ENCODE data around the gene KLHL17.
"Not testable (repeated sequence)": the region's sequence is repeated elsewhere in the genome, so short reads cannot be mapped to it uniquely, and the experiment has no call there.

The KLHL17 gene

DNA sequence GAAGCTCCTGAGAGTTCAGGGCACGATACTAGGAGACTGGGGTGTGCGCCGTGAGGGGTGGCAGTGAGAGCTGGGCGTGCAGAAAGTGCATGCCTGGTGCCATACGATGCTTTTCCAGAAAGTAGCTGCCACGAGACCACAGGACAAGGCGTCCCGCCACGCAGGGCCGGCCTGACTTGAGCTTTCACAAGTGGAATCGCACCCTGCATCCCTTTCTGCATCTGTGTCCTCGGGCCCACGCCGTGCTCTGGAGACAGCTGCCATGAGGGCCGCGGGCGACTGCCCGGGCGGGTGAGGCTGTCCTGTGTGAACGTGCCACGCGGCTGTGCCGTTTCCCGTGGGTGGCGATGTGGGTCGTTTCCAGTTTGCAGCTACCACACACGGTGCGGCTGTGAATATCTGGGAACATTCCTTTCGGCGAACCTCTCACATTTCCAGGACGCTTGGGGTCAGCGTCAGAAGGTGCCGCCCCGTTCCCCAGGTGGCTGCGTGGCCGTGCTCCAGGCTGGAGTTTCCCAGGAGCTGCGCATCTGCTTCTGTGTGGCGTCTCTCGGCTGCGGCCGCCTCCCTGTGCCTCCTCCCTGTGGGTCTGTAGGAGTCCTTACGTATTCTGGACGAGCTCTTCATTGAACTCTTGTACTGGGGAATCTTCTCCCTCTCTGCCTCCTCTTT lies 22.5 kb downstream of the KLHL17 start:
- no peak for DNase-seq

DNA sequence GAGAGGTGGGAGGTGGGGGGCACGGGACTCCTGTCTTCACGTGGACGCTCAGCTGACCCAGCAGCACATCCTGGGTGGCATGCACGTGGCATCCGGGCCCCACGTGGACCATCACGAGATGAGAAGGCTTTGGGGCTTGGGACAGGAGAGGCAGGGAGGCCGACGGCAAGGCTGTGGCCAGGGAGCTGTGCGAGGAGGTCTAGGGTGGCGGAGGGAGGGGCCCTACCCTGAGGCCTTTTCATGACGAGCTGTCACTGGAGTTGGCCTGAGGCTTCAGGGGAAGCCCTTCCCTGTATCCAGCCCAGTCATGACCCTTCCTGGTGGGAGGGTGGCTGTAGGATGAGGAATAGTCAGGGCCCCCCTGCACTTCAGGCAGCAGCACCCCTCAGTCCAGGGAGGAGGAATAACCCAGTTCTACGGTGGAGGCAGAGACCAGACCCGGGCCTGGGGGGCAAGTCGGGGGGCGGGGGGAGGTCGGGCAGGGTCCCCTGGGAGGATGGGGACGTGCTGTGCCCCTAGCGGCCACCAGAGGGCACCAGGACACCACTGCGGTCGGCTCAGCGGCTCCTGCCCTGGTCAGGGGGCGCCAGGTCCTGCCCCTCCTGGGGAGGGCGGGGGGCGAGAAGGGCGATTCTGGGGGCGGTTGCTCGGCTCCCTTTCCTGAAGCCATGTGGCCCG lies 23.6 kb downstream of the KLHL17 start:
- peak; percentile 61 for DNase-seq

GRCh38 chr1:984476-984814 lies 24.1 kb downstream of the KLHL17 start:
- no peak for DNase-seq

DNA sequence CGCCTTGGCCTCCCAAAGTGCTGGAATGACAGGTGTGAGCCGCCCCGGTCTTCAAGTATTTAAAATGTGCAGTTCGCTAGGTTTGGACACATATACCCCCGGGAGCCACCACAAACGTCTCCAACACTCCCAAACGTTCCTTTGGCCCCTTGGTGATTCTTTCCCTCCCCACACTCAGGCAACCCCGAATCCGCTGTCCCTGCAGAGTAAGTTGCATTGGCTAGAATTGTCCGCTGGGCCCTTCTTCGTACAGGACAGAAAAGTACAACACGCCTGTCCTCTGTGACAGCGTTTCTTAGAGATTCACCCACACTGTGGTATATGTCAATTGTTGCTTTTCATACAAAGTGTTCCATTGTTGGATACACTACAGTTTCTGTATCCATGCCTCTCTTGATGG lies 24.7 kb downstream of the KLHL17 start:
- DNase-seq, result no peak

DNA sequence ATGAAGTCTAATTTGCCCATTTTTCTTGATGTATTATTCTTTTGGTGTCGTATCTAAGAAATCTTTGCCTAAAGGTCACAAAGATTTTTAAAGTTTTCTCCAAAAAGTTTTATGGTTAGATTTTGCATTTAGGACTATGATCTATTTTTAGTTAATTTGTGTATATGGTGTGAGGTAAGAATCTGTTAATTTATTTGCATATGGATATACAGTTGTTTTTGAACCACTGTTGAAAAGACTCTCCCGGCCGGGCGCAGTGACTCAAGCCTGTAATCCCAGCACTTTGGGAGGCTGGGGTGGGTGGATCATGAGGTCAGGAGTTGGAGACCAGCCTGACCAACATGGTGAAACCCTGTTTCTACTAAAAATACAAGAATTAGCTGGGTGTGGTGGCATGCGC lies 27.7 kb downstream of the KLHL17 start:
- not testable (repeated sequence) for DNase-seq

DNA sequence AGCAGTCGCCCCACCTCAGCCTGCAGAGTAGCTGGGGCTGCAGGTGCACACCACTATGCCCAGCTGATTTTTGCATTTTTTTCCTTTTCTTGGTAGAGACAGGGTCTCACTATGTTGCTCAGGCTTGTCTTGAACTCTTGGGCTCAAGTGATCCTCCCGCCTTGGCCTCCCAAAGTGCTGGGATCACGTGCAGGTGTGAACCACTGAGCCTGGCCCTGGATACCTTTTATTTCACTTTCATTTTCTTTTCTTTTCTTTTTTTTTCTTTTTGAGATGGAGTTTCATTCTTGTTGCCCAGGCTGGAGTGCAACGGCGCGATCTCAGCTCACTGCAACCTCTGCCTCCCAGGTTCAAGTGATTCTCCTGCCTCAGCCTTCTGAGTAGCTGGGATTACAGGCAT lies 30.9 kb downstream of the KLHL17 start:
- not testable (repeated sequence) for DNase-seq

- DNase-seq, result no peak
Observed at GRCh38 chr1:991895-992294, 31.5 kb downstream of the KLHL17 start.

- no peak for DNase-seq
Observed at GRCh38 chr1:992362-992761, 32.0 kb downstream of the KLHL17 start.

DNA sequence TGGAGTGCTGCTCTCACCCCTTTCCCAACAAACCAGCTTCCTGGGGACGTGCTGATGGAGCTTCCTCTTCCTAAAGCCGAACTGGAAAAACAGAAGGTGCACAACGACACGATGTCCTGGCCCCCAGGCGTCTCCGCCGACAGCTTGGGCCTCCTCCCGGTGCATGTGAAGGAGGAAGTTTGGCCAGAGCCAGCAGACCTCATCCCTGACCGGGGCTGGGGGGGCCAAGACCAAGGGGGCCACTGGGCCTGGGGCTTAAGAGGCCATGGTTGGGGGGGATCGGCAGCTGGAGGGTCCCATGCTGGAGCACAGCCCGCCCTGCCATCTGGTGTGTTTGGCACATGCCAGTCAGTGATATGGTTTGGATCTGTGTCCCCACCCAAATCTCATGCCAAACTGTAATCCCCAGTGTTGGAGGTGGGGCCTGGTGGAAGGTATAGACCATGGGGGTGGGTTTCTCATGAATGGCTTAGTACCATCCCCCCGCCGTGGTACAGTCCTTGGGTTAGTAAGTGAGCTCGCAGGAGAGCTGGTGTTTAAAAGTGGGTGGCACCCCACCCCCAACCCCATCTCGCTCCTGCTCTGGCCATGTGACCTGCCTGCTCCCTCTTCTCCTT lies 33.1 kb downstream of the KLHL17 start:
- no peak for DNase-seq

DNA sequence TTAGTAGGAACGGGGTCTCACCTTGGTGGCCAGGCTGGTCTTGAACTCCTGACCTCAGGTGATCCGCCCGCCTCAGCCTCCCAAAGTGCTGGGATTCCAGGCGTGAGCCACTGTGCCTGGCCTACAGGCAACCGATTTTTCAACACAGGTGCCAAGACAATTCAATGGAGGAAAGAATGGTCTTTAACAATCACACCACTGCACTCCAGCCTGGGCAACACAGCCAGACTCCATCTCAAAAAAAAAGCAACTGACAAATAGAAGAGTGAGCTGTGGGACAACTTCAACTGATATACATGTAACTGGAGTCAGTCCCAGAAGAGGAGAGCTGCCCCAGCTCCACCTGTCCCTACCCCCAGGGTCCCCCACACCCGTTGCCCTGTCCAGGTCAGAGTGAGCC lies 34.2 kb downstream of the KLHL17 start:
- DNase-seq, result not testable (repeated sequence)

DNA sequence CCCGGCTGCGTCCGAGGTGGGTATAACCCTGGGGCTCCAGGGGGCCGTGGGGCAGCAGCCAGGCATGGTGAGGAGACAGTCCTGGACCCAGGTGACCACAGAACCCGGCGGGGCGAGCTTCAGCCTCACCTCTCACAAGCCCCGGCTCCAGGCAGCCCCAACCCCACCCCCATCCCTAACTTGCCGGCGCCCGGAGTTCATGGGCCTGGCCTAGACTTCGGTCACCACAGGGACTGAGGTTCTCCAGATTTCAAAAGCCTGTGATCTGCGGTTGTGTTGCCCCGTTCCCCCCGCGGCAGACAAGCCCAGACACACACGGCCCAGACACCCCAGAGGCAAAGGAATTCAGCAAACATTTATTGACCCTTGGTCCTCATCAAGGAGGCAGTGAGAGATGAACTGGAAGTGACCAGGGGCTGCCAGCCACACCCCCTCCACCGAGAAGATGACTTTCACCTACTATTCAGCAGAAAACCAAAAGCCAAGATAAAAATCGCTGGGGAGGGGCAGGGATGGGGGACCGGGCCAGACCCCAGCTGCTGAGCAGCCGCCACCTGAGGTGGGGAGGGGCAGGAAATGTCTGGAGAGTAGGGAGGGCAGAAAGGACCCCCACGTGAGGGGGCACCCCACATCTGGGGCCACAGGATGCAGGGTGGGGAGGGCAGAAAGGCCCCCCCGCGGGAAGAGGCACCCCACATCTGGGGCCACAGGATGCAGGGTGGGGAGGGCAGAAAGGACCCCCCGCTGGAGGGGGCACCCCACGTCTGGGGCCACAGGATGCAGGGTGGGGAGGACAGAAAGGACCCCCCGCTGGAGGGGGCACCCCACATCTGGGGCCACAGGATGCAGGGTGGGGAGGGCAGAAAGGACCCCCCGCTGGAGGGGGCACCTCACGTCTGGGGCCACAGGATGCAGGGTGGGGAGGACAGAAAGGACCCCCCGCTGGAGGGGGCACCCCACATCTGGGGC lies 35.6 kb downstream of the KLHL17 start:
- no peak for DNase-seq

DNA sequence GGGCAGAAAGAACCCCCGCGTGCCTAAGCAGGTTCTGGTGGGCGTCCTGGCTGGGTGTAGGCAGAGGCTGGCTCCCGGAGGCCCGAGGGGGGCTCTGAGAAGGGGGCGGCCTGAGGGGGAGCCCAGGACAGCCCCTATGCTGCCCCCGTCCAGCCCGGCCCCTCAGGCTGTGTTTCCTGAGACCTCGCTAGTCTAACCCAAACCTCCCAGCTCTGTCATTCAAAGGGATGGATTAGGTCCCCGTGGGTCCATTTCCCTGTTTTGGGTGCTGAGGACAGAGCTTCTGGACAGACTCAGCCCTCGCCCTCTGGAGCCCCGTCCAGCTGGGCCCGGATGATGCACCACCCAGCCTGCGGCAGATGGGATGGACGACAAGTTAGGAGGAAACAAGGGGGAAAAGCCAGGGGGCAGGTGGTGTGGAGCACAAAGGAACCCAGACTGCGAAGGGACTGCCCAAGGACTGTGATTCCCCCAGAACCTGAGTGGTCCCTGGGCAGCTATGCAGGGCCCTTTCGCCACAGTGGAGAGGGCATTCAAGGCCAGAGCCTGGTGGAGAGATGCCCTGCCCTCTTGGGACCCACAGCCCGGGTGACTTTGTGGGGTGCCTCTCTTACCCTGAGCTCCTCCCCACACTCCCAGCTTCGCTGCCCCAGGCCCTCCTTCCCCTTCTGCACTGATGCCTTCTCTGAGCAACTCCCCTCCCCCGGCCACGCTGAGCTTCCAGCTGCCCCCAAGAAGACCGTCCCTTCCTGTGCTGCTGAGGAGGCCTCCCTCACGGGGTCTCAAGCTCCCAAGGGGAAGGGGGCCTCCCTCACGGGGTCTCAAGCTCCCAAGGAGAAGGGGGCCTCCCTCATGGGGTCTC lies 36.7 kb downstream of the KLHL17 start:
- no peak for DNase-seq

DNA sequence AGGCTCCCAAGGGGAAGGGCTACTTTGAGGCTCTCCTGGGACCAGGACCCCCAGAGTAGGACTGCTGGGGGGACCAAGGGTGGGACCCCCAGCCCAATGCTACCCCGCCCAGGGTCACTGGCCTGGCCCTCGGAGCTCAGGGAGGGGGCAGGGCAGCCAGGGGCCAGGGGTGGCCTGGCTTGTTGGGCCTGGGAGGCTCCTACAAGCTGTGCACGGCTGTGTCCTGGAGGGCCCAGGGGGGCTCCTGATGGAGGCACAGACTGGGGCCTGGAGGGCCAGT lies 37.3 kb downstream of the KLHL17 start:
- no peak for DNase-seq

- no peak for DNase-seq
Observed at GRCh38 chr1:997993-998744, 37.8 kb downstream of the KLHL17 start.

DNA sequence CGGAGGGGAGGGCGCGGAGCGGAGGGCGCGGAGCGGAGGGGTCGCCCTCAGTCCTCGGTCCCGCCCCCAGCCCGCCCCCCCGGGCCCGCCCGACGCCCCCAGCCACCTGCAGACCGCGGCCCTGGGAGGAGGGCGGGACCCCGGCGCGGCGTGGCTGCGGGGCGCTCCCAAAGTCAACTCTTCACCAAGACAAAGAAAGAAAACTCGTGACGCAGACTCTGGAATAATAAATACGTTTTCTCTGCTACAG lies 38.3 kb downstream of the KLHL17 start:
- no peak for DNase-seq

GRCh38 chr1:998995-999724 lies 38.8 kb downstream of the KLHL17 start:
- no peak for DNase-seq

GRCh38 chr1:999725-1000356 lies 39.5 kb downstream of the KLHL17 start, which contains the start of gene HES4:
TSS of gene HES4 (minus strand) at chr1:1000097. CDS start at chr1:999973, 124 bp downstream.
- peak; percentile 48 for DNase-seq

GRCh38 chr1:1000357-1001056 lies 40.1 kb downstream of the KLHL17 start:
- peak; percentile 68 for DNase-seq

GRCh38 chr1:1001057-1001783 lies 40.8 kb downstream of the KLHL17 start:
- no peak for DNase-seq
